HG02884 (cell line): ENCODE measurements around the gene NYAP1.
A peak's percentile ranks its signal among the peaks of the same experiment; 100 is the strongest.
"Not testable (repeated sequence)": the region's sequence is repeated elsewhere in the genome, so short reads cannot be mapped to it uniquely, and the experiment has no call there.

Source experiments
- ATAC-seq: cut with Tn5 transposase; IDR thresholded peaks from one replicate; pipeline ENCODE4 v1.9.1; 2021; ENCODE audit warnings: mild to moderate bottlenecking, moderate library complexity; ENCODE audit not compliant: unreplicated experiment

Gene NYAP1

GRCh38 chr7:100481466-100481865 lies 2.3 kb upstream of the NYAP1 start:
- ATAC-seq: no peak

- ATAC-seq: no peak
These were observed 1.0 kb upstream of the NYAP1 start for GRCh38 chr7:100482728-100483089.

GRCh38 chr7:100483090-100483721 lies 521 bp upstream of the NYAP1 start:
- ATAC-seq: peak; percentile 43

- no peak for ATAC-seq
These were observed 932 bp downstream of the NYAP1 start for GRCh38 chr7:100484673-100485045.

GRCh38 chr7:100485471-100485876 lies 1.7 kb downstream of the NYAP1 start:
- ATAC-seq: no peak

- no peak for ATAC-seq
These were observed 2.4 kb downstream of the NYAP1 start for GRCh38 chr7:100486111-100486636.

GRCh38 chr7:100486753-100487446 lies 3.2 kb downstream of the NYAP1 start:
- ATAC-seq: no peak

GRCh38 chr7:100488333-100489095 lies 4.8 kb downstream of the NYAP1 start:
- no peak for ATAC-seq

- no peak for ATAC-seq
These were observed 5.4 kb downstream of the NYAP1 start for GRCh38 chr7:100489121-100489520.

GRCh38 chr7:100489824-100490223 lies 6.1 kb downstream of the NYAP1 start:
- ATAC-seq: no peak

GRCh38 chr7:100490483-100491191 lies 6.9 kb downstream of the NYAP1 start:
- ATAC-seq: no peak

GRCh38 chr7:100491192-100491578 lies 7.5 kb downstream of the NYAP1 start:
- ATAC-seq: no peak

GRCh38 chr7:100492738-100493475 lies 9.2 kb downstream of the NYAP1 start:
- no peak for ATAC-seq

- no peak for ATAC-seq
These were observed 9.9 kb downstream of the NYAP1 start for GRCh38 chr7:100493476-100494264.

GRCh38 chr7:100496509-100496908 lies 12.8 kb downstream of the NYAP1 start:
- no peak for ATAC-seq

GRCh38 chr7:100500743-100501142 lies 17.0 kb downstream of the NYAP1 start:
- not testable (repeated sequence) for ATAC-seq

- ATAC-seq: not testable (repeated sequence)
These were observed 20.3 kb downstream of the NYAP1 start for GRCh38 chr7:100504031-100504430.

- no peak for ATAC-seq
These were observed 21.3 kb downstream of the NYAP1 start for GRCh38 chr7:100504887-100505611.

GRCh38 chr7:100506356-100506923 lies 22.7 kb downstream of the NYAP1 start:
- no peak for ATAC-seq
